ENCODE measurements around the gene TOMM70. TPM values are rescaled to one million over a fixed set of nuclear protein-coding genes. Genes with fewer than 3 reads are reported as not detected.

TOMM70 gene
- total and polyA plus RNA-seq, 2 of the 13 experiments (the other 11 are each of a cell fraction or from before 2014, with no cell fraction given), result 27.0 to 77.2 TPM

DNA sequence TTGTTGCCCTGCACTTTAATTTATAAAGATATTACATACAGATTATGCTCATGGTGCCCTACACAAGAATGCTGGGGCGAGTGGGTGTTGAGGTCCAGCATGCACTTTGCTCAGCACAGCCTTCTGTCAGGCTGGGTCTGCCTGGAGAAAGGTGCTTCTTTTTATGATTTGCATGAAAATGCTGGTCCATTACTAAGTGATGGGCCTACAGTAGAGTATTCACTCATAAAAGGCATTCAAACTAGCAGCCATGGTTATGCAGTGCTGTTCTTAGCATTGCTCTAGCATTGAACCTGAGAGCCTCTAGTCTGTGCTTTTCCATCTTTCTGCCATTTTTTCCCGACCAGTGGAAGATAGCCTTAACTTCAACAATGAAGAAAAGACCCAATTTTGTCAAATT lies 12.7 kb upstream of the TOMM70 start:
- Histone ChIP-seq H3K79me2 (ENCODE audit: insufficient read depth, low read length) (peaks cover 20% of the 10 kb centered on the region), H3K27me3 (ENCODE audit: control insufficient read depth in 1 of 2, insufficient read depth in 2 of 2, low read length in 2 of 2) (no peaks in the 10 kb centered on the region), H4K20me1 (ENCODE audit: insufficient read depth, low read length) (no peaks in the 10 kb centered on the region), H3K9ac (ENCODE audit: insufficient read depth, low read depth, low read length) (no peak overlapping the region), H2AFZ (ENCODE audit: low read length) (no peak overlapping the region), H3K36me3 (replicated peaks in 1 of 2; ENCODE audit: control insufficient read depth in 1 of 2, insufficient read depth in 2 of 2, low read length in 2 of 2) (no peaks in the 10 kb centered on the region; a peak in 1 of 5 replicates), H3K4me2 (ENCODE audit: low read depth, low read length) (no peak overlapping the region), H3K27ac (ENCODE audit: extremely low read length, insufficient read depth, low read length) (no peak overlapping the region), H3K4me3 (replicated peaks in 1 of 3; ENCODE audit: insufficient read depth in 1 of 3, low read depth in 2 of 3, low read length in 3 of 3) (no peak overlapping the region), H3K4me1 (ENCODE audit: insufficient read depth, low read length) (peaks cover 44% of the 10 kb centered on the region), H3K9me3 (ENCODE audit: low read length) (no peaks in the 10 kb centered on the region)
- DNase-seq (ENCODE audit: low spot score), result no peak
- ChIA-PET CTCF (ENCODE audit: low intra/inter-chr PET ratio, low total read pairs) (no interaction called here), POLR2A (interaction anchor here (1.3 to 4.5 kb wide), 2 partner anchors 12 kb away, joined by 4 to 44 read pairs; partner anchors contain the start of genes LNP1 and TOMM70)
- WGBS (ENCODE audit: low lambda C conversion rate), result 97% methylated on average over 2 of the region's 2 CpGs
- BruUV-seq (replicated peaks), result no TSS peak
- intact Hi-C loops (cut with micrococcal nuclease; ENCODE audit: unreplicated experiment), result no loop called here
- in situ Hi-C loops (cut with HindIII; ENCODE audit: extremely low pct_ligation_motif_present, low pct_unique_long_range_greater_than_20kb), result no loop called here
- TF ChIP-seq MBD4 (IDR thresholded peaks at IDR 0.05; ENCODE audit: borderline replicate concordance, low read length) (no peak), CEBPG (CRISPR knock-in tag; IDR thresholded peaks at IDR 0.05) (no peak), EED (CRISPR knock-in tag; IDR thresholded peaks at IDR 0.05) (no peak), ZNF550 (CRISPR knock-in tag; IDR thresholded peaks at IDR 0.05; ENCODE audit: borderline replicate concordance) (no peak), KDM5B (CRISPR knock-in tag; IDR thresholded peaks at IDR 0.05; ENCODE audit: borderline replicate concordance) (no peak), ZNF841 (CRISPR knock-in tag; IDR thresholded peaks at IDR 0.05; ENCODE audit: borderline replicate concordance) (no peak)
- TF ChIP-seq, protein P1, sequence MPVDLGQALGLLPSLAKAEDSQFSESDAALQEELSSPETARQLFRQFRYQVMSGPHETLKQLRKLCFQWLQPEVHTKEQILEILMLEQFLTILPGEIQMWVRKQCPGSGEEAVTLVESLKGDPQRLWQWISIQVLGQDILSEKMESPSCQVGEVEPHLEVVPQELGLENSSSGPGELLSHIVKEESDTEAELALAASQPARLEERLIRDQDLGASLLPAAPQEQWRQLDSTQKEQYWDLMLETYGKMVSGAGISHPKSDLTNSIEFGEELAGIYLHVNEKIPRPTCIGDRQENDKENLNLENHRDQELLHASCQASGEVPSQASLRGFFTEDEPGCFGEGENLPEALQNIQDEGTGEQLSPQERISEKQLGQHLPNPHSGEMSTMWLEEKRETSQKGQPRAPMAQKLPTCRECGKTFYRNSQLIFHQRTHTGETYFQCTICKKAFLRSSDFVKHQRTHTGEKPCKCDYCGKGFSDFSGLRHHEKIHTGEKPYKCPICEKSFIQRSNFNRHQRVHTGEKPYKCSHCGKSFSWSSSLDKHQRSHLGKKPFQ (CRISPR knock-in tag; IDR thresholded peaks at IDR 0.05; ENCODE audit: insufficient replicate concordance), result no peak
- FAIRE-seq, result no peak
- ATAC-seq, result no peak
